ENCODE results near the gene CD33.

The CD33 gene

DNA sequence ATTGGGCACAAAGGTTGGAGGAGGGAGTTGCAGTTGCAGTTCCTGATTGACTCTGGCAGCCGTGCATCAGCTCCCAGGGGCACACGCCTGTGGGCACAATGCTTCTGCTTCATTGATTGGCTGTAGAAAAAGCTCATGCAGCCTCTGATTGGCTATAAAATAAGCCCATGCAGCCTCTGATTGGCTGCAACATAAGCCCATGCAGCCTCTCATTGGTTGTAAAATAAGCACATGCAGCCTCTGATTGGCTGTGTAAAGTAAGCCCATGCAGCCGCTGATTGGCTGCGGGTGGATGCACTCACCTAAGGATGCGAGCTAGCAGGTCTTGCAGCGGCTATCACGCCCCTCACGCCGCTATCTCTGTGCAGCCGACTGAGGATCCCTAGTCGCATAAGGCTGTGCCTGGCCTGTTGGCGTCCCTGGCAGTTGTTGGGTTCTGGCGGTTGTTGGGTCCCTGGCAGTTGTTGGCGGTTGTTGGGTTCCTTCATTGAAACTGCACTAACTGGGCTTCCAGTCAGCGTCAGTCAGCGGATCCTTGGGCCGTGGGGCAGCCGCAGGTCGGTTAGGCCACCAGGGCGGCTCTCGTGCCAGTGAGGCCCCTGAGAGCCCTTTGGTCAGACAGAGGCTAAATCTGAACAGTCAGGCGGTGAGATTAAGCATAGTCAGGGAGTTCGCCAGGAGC is 26.0 kb downstream of the CD33 start, which contains the start of gene SIGLECL1:
Gene SIGLECL1 (plus strand): TSS at position 295 of the 682 bp plus-strand sequence. CDS start 12,993 bp downstream, outside the sequence.
- no peaks in the 10 kb centered on the region for H3K4me1 Mint-ChIP-seq
- no peaks in the 10 kb centered on the region for H3K36me3 Mint-ChIP-seq (ENCODE audit: low read depth)
- no peak within 1 kb of the TSS for H3K4me3 Mint-ChIP-seq
- no peak within 1 kb of the TSS for H3K27ac Mint-ChIP-seq
- TF ChIP-seq, protein P1, sequence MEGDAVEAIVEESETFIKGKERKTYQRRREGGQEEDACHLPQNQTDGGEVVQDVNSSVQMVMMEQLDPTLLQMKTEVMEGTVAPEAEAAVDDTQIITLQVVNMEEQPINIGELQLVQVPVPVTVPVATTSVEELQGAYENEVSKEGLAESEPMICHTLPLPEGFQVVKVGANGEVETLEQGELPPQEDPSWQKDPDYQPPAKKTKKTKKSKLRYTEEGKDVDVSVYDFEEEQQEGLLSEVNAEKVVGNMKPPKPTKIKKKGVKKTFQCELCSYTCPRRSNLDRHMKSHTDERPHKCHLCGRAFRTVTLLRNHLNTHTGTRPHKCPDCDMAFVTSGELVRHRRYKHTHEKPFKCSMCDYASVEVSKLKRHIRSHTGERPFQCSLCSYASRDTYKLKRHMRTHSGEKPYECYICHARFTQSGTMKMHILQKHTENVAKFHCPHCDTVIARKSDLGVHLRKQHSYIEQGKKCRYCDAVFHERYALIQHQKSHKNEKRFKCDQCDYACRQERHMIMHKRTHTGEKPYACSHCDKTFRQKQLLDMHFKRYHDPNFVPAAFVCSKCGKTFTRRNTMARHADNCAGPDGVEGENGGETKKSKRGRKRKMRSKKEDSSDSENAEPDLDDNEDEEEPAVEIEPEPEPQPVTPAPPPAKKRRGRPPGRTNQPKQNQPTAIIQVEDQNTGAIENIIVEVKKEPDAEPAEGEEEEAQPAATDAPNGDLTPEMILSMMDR (IDR thresholded peaks at IDR 0.05; ENCODE audit: unreplicated experiment in 3 of 3): no peak
- H3K27me3 Mint-ChIP-seq (ENCODE audit: low read depth): peaks cover 21% of the 10 kb centered on the region
- no peaks in the 10 kb centered on the region for H3K9me3 Mint-ChIP-seq

DNA sequence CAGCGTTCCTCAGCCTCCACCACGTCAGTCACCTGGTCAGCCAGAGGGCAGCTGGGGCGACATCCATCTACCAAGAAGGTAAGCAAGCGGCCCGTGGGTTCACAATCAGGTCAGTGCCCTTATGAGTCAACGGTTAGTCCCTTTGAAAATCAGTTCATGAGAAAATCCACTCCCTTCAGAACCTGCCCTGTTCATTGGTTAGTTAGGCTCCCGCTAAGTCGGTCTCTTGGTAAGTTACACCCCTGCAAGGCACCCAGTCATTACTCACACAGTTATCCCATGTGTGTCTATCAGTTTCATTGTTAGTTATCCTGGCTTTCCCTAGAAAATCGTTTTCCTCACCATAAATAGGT is 26.6 kb downstream of the CD33 start:
- Mint-ChIP-seq H3K4me1 (no peaks in the 10 kb centered on the region), H3K27ac (no peak overlapping the region), H3K9me3 (no peaks in the 10 kb centered on the region), H3K4me3 (no peak overlapping the region), H3K27me3 (ENCODE audit: low read depth) (peaks cover 18% of the 10 kb centered on the region), H3K36me3 (ENCODE audit: low read depth) (no peaks in the 10 kb centered on the region)
- TF ChIP-seq, protein P1 (IDR thresholded peaks at IDR 0.05; ENCODE audit: unreplicated experiment in 3 of 3): no peak

DNA sequence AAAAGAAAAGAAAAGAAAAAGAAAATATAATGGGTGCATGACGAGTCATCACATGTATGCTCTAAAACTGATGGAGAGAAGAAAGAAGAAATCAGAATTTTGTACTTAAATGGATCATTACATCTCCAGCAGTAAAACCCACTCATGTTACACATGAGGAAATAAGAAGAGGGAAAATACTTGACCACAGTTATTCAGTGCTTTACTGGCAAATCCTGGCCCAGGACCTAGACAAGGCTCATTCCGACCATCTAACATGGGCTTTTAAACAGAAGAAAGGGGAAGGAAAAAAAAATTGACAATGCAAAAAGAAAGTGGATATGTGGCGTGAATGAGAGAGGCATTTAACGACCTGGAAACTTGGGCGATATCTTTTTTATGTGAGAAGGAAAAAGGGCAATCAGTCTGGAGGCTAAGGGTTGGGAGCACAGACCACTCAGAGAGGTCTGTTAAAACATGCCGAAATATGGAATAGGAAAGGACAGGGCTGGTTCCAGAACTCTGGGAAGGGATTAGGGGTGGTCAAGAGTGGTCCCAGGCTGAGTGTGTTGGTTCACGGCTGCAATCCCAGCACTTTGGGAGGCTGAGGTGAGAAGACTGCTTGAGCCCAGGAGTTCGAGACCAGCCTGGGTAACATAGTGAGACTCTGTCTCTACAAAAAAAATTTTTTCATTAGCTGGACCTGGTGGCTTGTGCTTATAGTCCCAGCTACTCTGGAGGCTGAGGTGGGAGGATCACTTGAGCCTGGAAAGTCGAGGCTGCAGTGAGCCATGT is 27.6 kb downstream of the CD33 start:
- Mint-ChIP-seq H3K27ac (no peak overlapping the region), H3K36me3 (ENCODE audit: low read depth) (no peaks in the 10 kb centered on the region), H3K27me3 (ENCODE audit: low read depth) (peaks cover 22% of the 10 kb centered on the region), H3K4me3 (no peak overlapping the region), H3K9me3 (no peaks in the 10 kb centered on the region), H3K4me1 (no peaks in the 10 kb centered on the region)
- TF ChIP-seq, protein P1 (IDR thresholded peaks at IDR 0.05; ENCODE audit: unreplicated experiment in 3 of 3): no peak

DNA sequence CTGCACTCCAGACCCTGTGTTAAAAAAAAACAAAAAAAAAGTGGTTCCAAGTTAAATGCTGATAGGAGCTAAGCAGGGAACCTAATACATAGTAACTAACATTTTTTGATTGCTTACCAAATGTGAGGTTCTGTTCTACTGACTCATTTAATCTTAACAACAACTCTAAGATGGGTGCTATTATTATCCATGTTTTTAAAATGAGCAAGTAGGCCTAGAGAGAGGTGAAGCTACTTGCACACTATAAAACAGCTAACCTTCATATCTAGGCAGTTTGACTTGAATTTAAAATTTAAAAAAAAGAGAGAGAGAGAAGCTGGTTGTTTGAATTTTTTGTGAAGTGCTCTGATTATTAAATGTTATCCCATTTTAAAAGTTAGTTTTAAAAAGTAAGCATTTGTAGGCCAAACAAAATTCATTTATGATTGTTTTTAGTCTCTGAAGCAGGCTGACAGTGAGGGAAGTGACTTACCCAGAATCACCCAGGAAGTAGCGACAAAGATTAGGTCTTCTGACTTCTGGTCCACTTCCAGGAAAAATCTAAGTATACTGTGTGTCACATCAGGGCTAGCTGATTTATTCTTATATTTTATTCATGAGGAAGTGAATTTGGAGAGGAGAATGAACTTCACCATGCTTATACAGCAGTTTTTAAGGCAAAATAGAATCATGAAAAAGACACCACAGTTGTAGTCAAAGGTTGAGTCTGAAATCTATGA is 28.4 kb downstream of the CD33 start:
- no peaks in the 10 kb centered on the region for H3K4me1 Mint-ChIP-seq
- no peak overlapping the region for H3K4me3 Mint-ChIP-seq
- no peaks in the 10 kb centered on the region for H3K36me3 Mint-ChIP-seq (ENCODE audit: low read depth)
- H3K9me3 Mint-ChIP-seq: no peaks in the 10 kb centered on the region
- TF ChIP-seq, protein P1 (IDR thresholded peaks at IDR 0.05; ENCODE audit: unreplicated experiment in 3 of 3): no peak
- H3K27ac Mint-ChIP-seq: no peak overlapping the region
- peaks cover 16% of the 10 kb centered on the region for H3K27me3 Mint-ChIP-seq (ENCODE audit: low read depth)

DNA sequence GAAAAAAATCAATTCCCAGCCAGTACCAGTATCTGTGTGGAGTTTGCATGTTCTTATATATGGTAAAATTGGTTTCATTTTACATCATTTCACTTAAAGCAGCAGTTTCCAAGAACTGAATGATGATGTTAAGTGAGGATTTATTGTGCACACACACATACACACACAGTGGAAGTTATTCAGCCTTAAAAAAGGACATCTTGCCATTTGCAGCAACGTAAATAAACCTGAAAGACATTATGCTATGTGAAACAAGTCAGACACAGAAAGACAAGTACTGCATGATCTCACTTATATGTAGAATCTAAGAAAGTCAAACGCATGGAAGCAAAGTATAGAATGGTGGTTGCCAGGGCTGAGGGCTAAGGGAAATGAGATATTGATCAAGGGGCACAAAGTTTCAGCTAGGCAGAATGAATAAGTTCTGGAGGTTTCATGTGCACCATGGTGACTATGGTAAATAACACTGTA is 31.3 kb downstream of the CD33 start:
- Mint-ChIP-seq H3K4me3 (no peak overlapping the region), H3K4me1 (no peaks in the 10 kb centered on the region), H3K27me3 (ENCODE audit: low read depth) (peaks cover 19% of the 10 kb centered on the region), H3K36me3 (ENCODE audit: low read depth) (no peaks in the 10 kb centered on the region), H3K9me3 (no peaks in the 10 kb centered on the region), H3K27ac (no peak overlapping the region)
- TF ChIP-seq, protein P1 (IDR thresholded peaks at IDR 0.05; ENCODE audit: unreplicated experiment in 3 of 3): no peak
